Fibroblast of the conjunctiva (primary cell): ENCODE measurements around the gene NCKAP5L.

Experiments used
- DNase-seq: peaks from one replicate; pipeline ENCODE4 v3.0.0-alpha.2; 2010; ENCODE audit warnings: low read depth

The NCKAP5L gene

DNA sequence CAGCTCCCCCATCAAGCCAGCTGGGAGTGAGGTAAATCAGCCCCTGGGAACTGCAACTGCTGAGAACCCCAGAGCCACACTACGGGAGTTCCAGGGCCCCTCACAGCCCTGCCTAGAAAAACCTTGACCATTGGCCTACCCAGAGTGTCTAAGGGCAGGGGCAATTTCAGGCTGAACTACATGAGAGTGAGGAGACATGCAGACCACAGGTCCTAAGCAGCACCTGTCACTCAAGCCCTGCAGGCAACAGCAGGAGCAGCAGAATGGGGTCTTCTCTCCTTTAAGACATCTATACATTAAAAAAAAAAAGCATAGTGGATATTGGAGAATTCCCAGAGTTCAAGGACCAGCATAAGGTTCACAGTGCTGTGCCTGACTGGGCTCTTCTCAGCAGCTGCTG is 4.9 kb downstream of the NCKAP5L start:
- no peak for DNase-seq

DNA sequence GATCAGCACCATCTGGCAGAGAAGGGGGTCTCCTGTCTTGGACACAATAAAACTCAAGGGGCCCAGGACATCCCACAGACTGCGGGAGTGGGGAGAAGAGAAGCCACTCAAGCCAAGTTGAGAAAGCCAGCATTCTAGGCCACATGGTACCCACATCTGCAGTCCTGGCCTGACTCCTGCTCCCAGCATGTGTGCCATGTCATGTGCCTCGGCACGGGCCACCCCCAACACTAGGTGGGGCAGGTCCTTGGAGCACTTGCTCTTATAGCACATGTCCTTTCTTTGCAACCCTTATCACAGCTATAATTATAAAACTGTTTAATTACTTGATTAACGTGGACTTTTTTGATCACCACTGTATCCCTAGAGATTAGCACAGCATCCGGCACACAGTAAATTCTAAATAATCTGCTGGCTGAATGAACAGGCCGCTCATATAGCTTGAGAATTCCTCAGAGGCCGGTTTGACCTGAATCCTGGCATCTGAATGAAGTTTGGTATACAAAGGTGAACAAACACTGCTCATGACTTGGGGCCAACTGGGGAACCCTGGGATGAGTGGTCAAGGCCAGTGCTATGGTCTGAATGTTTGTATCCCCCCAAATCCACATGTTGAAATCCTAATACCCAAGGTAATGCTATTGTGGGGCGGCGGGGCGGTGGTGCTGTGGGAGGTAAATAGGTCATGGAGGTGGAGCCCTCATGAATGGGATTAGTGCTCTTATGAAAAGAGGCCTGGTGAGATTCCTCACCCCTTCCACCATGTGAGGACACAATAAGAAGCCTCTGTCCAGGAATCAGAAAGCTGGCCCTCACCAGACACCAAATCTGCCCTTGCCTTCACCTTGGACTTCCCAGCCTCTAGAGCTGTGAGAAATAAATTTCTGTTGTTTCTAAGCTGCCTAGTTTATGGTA is 6.6 kb downstream of the NCKAP5L start:
- no peak for DNase-seq

DNA sequence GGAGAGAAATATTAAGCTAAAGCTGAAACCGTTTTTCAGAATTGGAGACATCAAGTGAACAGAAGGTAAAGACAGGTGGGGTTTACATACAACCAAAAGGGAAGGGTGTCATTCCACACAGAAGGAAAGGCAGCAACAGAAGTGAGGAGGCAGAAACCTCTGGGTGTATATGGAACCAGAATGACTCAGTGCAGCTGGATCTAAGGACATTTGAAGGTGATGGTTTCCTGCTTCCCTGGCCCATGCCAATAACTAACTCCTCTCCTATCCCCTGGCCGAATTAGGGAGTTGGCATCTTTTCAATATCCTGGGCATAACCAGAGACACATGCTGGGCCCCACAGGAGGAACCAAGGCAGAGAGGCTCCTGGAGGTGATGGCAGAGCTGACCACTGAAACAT is 8.4 kb downstream of the NCKAP5L start:
- DNase-seq = no peak

DNA sequence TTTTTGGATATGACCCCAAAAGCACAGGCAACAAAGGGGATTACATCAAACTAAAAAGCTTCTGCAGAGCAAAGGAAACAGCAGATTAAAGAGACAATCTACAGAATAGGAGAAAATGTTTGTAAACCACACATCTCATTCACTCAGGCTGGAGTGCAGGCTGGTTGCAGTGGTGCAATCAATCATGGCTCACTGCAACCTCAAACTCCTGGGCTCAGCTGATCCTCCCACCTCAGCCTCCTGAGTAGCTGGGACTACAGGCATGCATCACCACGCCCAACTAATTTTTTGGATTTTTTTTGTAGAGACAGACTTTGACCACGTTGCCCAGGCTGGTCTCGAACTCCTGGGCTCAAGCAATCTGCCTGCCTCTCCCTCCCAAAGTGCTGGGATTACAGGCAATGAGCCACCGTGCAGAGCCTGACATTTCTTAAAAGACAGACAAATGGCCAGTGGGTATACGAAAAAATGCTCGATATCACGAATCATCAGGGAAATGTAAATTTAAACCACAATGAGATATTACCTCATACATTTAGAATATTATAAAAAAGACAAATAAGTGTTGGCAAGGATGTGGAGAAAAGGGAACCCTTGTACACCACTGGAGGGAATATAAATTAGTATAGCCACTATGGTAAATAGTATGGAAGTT is 9.8 kb downstream of the NCKAP5L start:
- DNase-seq = no peak

DNA sequence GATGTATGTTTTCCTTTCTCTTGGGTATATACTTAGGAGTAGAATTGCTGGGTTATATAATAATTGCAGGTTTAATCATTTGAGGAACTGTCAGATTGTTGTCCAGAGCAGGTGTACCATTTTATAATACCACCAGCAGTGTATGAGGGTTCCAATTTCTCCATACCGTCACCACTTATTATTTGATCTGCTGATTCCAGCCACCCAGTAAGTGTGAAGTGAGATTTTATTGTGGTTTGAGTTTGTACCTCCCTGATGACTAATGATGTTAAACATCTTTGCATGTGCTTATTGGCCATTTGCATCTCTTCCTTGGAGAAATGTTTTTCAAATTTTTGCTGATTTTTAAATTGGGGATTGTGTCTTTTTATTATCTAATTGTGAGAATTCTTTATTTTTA is 15.1 kb downstream of the NCKAP5L start:
- no peak for DNase-seq

DNA sequence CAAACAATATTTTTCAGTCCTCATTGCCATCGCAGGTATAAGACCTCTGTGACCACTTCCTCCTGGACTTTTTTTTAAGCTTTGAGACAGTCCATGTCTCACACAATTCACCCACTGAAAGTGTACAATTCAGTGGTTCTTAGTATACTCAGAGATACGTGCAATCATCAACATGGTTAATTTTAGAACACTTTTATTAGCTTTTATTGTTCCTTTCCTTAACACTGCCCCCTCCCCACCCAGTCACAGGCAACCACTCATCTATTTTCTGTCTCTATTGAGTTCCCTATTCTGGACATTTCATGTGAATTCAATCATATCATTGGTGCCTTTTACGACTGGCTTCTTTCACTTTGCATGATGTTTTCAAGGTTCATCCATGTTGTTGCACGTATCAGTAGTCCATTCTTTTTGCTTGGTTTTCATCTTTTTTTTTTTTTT is 16.2 kb downstream of the NCKAP5L start:
- no peak for DNase-seq

DNA sequence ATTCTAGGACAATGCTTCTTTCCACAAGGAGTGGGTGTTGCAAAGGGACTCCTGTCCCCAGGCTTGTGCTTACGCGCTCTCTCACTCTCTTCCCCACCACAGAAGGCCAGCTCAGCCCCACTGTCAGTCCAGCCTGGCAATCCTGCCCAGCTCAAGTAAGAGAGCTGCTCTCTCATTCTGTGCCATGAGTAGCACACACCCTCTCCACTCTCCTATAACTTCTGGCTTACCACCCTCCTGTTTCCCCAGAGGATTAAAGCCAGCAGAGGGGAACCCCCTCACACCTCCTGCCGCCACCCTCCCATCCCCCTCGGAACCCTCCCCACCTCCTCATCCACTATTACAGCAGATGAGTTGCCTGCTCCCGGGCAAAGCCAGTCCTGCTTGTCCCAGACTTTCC is 17.1 kb downstream of the NCKAP5L start:
- no peak for DNase-seq

DNA sequence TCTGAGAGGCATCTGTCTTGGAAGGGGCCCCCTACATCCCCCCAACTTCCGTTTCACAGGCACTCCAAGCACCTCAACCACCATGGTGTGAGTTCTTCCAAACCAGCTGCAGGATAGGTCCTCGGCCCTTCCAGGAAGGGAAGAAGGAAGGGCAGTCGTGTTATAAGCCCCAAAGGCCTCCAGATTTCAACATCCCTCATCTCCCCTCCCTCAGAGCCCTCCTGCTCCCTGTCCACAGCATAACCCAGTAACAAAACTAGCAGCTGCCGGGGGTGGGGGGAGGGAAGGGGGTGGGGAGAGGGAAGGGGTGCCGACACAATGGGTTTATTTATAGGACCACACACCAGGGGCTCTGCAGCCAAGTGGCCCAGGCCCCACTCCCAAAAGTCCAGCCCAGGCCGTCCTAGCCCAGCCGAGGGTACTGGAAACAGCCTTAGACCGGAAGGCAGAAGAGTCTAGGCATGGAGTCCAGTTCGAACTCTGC is 18.3 kb downstream of the NCKAP5L start:
- no peak for DNase-seq

DNA sequence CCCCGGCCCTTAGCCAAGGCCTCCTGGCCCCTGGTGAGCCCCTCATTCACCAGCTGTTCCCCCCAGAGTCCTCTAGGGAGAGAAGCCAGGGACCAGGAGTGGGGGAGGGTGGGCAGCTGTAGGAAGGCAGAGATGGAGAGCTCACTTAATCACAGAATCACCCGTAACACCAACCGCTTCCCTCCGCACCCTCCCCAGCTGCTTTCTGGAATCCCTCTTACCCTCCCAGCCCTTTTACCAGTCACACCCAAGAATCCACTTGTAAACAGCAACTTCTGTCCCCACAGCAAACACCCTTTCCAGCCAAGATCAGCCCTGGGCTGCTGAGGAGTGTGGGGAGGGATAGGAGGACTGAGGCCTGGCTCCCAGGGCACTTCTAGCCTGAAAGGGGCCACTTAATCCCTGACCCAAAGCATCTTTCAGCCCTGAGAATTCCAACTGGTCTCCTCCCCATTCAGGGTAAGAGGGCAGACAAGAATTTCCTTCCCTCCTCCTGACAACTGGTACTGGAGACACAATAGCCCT is 18.8 kb downstream of the NCKAP5L start:
- no peak for DNase-seq

DNA sequence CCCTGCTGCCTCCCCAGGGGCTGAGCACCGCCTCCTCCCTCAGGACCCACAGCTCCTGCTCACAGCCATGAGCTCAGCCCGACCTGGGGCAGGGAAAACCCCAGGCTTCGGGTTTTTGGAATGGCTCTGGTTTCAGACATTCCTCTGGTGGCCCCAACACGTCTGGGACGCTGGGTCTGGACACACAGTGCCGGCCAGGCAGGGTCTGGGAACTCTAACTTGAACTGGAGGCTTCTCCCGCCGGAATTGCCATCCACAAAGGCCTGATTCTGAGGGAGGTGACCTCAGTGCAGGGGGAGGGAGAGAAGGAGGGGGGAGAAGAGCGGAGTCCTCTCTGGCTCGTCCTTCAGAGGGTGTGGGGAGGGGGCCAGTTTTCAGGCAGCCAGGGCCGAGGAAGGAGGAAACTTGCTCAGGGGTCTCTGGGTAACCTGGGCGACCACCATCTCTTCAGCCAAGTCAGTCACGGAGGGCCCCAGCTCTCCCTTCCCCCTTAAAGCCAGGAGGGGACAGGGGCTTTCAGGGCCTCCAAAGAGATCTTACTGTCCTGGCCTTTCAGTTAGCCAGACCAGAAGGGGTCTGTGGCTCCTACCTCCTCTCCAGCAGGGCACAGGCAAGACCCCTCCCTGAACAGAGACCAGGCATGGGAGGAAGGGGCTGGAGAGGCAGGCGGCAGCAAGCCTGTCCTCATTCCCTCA is 19.4 kb downstream of the NCKAP5L start:
- DNase-seq = no peak

DNA sequence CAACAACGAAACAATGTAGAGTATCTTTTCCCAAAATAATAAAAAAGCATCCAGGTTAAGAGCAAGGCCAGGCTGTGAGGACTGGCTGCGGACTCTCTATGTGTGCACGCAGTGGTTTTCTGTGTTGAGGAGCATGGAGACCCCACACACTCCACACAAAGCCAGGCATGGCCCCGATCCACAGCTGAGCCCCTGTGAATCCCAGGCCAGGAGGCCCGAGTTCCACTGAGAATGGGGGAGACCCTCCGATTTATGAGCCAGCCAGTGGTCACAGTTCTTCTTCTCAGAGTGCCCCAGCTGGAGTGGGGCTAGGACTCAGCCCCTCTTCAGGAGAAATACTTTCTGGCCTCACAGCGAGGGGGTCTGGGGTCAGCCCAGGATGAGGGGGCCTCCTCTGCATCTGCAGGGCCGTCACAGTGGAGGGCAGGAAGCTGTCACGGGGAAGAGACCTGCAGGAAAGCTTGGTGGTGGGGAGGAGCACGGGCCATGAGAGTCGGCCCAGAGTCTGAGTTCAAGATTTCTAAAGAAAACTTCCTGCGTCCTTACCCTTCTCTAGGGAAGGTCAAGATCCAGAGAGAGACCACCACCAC is 20.1 kb downstream of the NCKAP5L start:
- DNase-seq = no peak

DNA sequence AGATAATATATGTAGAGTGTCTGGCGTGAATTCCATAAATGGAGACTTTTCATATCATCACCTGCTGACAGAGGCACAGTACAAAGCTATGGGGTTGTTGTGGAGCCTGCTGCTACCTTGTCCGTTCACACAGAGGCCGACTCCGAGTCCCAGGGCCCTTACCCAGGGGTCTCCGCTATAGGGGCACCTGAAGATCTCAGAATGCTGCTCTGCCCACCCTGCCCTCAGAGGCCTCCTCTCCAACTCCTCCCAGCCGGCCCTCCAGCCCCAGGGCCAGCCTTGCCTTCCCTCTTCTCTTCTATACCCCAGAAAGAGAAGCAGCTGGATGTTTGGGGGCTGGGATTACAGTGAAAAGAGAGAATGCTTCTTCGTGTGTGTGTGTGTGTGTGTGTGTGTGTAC is 21.3 kb downstream of the NCKAP5L start:
- no peak for DNase-seq

DNA sequence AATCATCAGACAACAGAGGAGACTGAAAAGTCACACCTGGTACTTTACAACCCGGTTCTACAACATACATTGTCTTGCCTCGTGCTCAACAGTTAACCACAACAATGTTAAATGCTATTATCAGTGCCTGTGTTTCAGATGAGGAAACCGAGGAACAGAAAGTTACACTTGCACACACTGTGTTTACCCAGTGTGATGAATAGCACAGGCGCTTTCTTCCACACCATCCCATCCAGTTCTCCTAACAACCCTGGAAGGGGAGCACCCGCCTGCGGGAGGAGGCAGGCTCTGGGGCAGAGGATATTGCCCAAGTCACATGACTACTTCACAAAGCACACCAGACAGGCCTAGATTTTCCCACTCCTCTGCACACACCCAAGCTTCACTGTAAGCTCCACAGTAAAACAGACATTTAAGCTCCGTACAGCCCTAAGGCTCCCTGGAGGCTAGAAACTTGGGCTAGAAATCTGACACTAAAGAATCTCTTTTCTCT is 21.8 kb downstream of the NCKAP5L start:
- DNase-seq = no peak

DNA sequence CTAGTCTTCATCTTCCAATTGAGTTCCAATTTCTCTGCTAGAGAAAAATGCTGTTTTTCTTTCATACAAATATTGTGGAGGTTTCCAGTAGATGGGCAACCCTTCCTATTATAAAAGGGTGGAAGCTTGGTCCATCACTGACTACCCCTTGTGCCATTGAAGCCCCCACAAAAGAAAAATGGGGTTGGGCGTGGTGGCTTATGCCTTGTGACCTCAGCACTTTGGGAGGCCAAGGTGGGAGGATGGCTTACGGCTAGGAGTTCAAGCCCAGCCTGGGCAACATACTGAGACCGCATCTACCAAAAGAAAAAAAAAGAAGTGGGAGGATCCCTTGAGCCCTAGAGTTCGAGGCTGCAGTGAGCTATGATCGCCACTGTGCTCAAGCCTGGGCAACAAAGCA is 22.8 kb downstream of the NCKAP5L start:
- no peak for DNase-seq

DNA sequence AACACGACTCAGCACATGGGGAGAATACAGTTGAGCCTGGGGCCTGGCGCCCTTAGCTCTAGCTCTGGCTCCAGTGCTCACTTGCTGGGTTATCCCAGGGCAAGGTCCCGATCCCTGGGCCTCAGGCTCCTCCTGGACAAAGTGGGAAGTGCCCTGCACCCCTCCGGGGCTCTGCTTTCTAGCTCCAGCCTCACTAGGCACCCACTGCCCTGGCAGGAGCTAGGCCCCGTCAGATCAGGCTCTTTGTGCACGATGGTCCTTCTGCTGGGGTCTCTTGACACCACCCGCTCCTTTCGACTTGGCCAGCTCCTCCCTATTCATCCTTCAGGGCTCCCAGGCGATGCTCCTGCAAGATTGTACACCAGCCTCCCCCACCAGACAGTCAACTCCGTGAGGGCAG is 23.4 kb downstream of the NCKAP5L start:
- no peak for DNase-seq

DNA sequence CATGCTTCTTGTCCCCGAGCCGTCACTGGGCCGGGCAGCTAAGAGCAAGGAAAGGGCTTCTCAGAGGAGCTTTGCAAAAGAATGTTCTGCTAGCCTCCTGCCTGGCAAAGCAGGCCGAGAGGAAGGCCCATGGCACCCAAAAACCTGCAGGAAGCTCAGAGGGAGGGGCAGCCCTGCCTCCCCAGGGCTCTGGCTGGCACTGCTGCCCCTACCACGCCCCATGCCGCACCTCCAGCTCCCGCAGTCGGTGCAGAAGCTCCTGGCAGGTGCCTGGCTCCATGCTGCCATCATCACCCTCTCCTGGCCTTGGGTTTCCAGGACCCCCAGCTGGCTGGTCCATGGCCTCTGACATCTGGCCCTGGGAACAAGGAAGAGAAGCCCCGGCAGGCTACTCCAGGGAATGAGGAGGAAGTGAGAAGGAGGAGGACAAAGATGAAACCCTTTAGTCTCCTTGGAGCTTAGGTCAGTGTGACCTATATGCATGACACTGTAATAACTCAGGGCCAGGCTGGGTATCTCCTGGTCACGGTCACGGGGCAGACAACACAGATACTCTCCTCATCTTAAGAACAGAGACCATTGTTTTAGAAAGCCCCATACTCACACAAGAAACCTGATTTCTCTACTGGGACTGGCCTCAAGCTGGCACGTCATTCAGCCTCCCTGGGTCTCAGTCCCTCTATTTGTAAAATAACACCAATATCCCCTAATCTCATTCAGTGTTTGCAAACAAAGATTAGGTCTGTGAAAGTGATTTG is 24.3 kb downstream of the NCKAP5L start:
- DNase-seq = no peak

DNA sequence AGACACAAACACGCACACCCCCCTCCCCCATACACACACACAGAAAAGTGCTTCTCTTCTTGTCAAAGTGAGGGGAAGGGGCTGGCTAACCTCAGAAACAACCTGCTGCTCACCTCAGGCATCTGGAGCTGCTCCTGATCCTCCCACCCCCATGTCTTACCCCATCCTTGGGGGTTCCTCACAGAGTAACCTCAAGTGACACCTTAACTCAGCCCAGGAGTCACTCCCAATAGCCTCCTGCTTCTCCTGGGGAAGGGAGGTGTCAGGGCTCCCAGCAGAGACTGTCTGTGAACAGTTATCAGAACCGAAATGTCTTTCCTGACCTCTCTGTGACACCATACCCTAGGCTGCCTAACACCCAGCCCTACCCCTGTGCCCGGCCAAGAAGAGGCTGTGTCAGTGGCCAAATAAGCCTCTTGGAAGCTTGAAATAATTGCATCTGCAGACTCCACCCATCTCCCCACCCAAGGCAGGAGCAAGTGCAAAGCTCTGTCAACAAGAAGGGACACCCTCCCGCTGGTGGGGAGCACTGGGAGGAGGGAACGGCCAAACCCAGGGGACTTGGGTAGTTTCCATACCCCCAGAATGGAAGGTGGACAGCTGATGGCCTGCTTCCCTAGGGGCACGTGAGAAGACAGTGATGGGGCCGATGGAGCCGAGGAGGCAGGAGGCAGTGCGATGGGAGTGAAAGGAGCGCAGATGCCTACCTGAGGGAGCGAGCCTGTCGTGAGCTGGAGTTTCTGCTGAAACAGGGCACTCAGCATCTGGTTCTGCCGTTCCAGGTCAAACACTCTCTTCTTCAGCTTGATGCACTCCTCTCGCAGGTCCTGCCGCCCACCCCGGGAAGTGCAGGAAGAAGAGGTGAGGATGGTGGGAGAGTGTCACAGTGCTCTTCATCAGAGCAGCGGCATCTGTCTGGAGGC is 26.8 kb downstream of the NCKAP5L start:
- no peak for DNase-seq

DNA sequence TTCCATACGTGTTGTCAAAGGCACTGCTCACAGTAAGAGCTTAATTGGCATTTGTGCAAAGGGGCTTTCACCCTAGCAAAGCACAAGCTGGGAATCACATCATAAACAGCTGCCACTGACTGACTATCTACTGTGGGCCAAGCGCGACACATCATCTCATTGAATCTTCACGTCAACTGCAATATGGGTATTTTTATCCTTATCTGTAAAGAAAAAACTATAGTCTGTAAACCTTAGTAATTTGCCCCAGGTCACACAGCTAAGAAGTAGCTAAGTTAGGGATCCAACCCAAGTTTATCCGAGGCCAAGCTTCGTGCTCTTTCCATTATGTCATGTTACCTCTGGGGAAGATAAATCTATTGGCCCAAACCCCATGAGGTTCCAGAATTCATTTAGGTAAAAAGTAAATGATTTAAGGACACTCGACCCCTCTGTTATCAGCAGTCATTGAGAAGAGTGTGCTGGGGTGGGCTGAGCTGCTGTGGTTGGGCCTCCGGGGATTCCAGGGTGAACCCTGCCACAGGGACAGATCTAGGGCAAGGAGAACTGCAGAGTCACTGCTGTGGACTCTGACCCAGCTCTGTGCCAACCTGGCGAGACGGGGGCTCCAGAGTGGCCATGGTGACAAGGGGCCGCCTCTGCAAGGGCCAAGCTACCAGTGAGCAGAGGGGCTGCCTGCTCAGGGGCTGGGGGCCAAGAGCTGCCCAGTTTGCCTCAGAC is 27.6 kb downstream of the NCKAP5L start:
- no peak for DNase-seq

DNA sequence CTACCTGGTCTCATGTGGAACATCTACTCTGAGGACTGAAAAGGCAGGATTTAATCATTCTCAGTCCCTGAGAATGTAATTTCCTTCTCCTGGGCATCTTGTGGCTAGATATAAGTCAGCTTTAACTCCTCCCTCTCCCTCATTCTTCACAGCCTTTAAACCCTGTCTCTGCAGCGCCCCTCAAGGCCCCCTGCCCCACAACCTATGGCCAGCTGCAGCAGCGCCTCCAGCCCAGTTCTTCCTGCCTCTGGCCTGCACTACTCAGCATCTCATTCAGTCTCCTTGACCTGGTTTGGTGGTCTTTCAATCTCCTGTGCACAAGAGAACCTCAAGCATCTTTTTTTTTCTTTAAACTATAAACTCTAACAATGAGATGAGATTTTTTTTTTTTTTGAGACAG is 29.3 kb downstream of the NCKAP5L start:
- DNase-seq = no peak
